ENCODE data around the gene SPAG16. TPM values are rescaled to one million over a fixed set of nuclear protein-coding genes. Genes with fewer than 3 reads are reported as not detected.

The SPAG16 gene
- total RNA-seq, 1 experiment from 2014 or later, result 0.30 TPM

DNA sequence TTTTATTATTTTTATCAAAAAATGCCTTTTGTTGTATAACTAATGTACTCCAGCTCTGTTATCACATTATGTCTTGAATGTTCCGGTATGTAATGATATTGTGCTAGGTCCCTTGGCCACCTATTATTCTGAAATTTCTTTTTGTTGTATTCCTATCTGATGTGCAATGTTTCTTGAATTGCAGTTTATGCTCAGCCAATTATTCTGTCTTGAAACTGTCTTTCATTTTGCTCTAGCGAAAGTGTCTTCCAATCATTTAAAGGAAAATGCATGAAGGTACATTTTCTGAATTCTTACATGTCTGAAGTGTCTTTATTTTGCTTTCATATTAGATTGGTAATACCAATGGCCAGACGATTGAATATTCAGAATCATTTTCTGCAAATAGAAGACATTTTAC, 277.5 kb downstream of the SPAG16 start:
- Histone ChIP-seq H4K20me1 (ENCODE audit: insufficient read depth) (no peaks in the 10 kb centered on the region; the same call in 1 of the 2 replicates), H3K4me2 (ENCODE audit: low read length) (no peak overlapping the region), H3K79me2 (ENCODE audit: insufficient read depth, low read length) (no peaks in the 10 kb centered on the region), H3K4me1 (ENCODE audit: control insufficient read depth in 1 of 2, insufficient read depth in 2 of 2, low read length in 2 of 2) (no peaks in the 10 kb centered on the region), H3K9ac (ENCODE audit: low read length) (no peak overlapping the region), H2AFZ (ENCODE audit: low read depth, low read length, poor library complexity, severe bottlenecking) (no peak overlapping the region), H3K27ac (ENCODE audit: low read depth, low read length) (no peak overlapping the region), H3K4me3 (replicated peaks in 1 of 2; ENCODE audit: low read depth in 1 of 2, low read length in 2 of 2) (no peak overlapping the region), H3K36me3 (ENCODE audit: control insufficient read depth in 1 of 2, insufficient read depth in 2 of 2, low read length in 2 of 2) (no peaks in the 10 kb centered on the region), H3K9me2 (ENCODE audit: insufficient read depth) (no peaks in the 10 kb centered on the region), H3K27me3 (ENCODE audit: insufficient read depth, low read length) (no peaks in the 10 kb centered on the region), H3K9me3 (ENCODE audit: control insufficient read depth in 1 of 2, insufficient read depth in 1 of 2, low read depth in 1 of 2, low read length in 2 of 2) (no peaks in the 10 kb centered on the region)
- ChIA-PET CTCF (no interaction called here), POLR2A (no interaction called here), RAD21 (ENCODE audit: low non-redundant PET in 1 of 2, low total read pairs in 2 of 2, uncharacterized antibody in 2 of 2, unreplicated experiment in 2 of 2) (no interaction called here)
- BruUV-seq (replicated peaks), result no TSS peak
- intact Hi-C loops (cut with micrococcal nuclease), result no loop called here
- TF ChIP-seq TCF7L2 (IDR thresholded peaks at IDR 0.05; ENCODE audit: borderline replicate concordance, extremely low read depth, insufficient read depth, insufficient read length), result no peak
- no peak for TF ChIP-seq ELF1 (IDR thresholded peaks at IDR 0.05; ENCODE audit: borderline replicate concordance, low read depth)
- no peak for TF ChIP-seq SRF (IDR thresholded peaks at IDR 0.05; ENCODE audit: low read depth)
- TF ChIP-seq, protein P1, sequence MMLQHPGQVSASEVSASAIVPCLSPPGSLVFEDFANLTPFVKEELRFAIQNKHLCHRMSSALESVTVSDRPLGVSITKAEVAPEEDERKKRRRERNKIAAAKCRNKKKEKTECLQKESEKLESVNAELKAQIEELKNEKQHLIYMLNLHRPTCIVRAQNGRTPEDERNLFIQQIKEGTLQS (IDR thresholded peaks at IDR 0.05), result no peak
- TF ChIP-seq, protein P2, sequence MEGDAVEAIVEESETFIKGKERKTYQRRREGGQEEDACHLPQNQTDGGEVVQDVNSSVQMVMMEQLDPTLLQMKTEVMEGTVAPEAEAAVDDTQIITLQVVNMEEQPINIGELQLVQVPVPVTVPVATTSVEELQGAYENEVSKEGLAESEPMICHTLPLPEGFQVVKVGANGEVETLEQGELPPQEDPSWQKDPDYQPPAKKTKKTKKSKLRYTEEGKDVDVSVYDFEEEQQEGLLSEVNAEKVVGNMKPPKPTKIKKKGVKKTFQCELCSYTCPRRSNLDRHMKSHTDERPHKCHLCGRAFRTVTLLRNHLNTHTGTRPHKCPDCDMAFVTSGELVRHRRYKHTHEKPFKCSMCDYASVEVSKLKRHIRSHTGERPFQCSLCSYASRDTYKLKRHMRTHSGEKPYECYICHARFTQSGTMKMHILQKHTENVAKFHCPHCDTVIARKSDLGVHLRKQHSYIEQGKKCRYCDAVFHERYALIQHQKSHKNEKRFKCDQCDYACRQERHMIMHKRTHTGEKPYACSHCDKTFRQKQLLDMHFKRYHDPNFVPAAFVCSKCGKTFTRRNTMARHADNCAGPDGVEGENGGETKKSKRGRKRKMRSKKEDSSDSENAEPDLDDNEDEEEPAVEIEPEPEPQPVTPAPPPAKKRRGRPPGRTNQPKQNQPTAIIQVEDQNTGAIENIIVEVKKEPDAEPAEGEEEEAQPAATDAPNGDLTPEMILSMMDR (IDR thresholded peaks at IDR 0.05 in 2 of 3, conservative IDR thresholded peaks at IDR 0.05 in 1 of 3; ENCODE audit: borderline replicate concordance in 1 of 3, insufficient read depth in 1 of 3, low read depth in 2 of 3, low read length in 2 of 3), result no peak
- TF ChIP-seq ZNF274 (IDR thresholded peaks at IDR 0.05; ENCODE audit: low read depth, low read length), result no peak
- TF ChIP-seq POLR2A (IDR thresholded peaks at IDR 0.05; ENCODE audit: borderline replicate concordance, extremely low read depth, insufficient read depth, insufficient read length), result no peak
- no peak for TF ChIP-seq EGR1 (IDR thresholded peaks at IDR 0.05; ENCODE audit: low read depth)
- no peak for TF ChIP-seq JUND (IDR thresholded peaks at IDR 0.05)
- no peak for TF ChIP-seq FOSL1 (IDR thresholded peaks at IDR 0.05; ENCODE audit: low read depth)
- TF ChIP-seq POLR2AphosphoS5 (IDR thresholded peaks at IDR 0.05; ENCODE audit: low read depth, low read length), result no peak
- TF ChIP-seq, protein P3, sequence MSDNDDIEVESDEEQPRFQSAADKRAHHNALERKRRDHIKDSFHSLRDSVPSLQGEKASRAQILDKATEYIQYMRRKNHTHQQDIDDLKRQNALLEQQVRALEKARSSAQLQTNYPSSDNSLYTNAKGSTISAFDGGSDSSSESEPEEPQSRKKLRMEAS (IDR thresholded peaks at IDR 0.05), result no peak
- no peak for TF ChIP-seq CBX3 (IDR thresholded peaks at IDR 0.05; ENCODE audit: low read depth)
- DNase-seq (ENCODE audit: low read depth, low spot score) (no peak), ATAC-seq (no peak)
